ENCODE data around the gene PHGDH. TPM values are rescaled to one million over a fixed set of nuclear protein-coding genes. Genes with fewer than 3 reads are reported as not detected.

Gene PHGDH
- total RNA-seq, 1 donor from 2014 or later, result 92.6 TPM

DNA sequence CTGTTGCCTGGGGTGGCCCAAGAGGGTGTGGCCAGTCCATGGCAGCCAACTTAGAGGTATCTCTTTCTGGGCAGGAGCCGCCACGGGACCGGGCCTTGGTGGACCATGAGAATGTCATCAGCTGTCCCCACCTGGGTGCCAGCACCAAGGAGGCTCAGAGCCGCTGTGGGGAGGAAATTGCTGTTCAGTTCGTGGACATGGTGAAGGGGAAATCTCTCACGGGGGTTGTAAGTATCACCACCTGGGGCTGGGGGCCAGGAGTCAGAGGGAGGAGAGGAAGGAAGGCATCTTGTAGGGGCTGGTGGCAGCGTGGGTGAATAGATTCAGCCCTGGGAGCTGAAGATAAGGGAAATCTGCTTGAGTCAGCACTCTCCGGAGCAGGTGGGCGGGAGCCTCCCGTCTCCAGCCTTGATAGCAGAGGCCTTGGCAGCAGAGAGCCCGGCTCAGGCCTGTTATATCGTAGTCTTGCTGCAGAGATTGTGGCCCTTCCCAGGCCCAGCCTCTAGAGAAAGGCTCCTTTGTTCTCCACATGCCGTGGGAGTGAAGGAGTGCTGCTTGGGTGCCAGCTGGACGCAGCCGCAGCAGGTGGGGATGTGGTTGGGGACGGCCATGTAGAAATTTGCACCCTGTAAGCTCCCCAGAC lies 25.4 kb downstream of the PHGDH start:
- Histone ChIP-seq H3K4me3 (no peak overlapping the region), H3K27ac (no peak overlapping the region), H3K27me3 (no peaks in the 10 kb centered on the region), H3K36me3 (peaks cover 0 to 3% of the 10 kb centered on the region in 2 donors), H3K4me1 (no peaks in the 10 kb centered on the region), H3K9me3 (no peaks in the 10 kb centered on the region)
- intact Hi-C loops (cut with DNase I), result no loop called here
- DNase-seq (ENCODE audit: extremely low spot score in 2 of 2), result no peak
- TF ChIP-seq, protein P1, sequence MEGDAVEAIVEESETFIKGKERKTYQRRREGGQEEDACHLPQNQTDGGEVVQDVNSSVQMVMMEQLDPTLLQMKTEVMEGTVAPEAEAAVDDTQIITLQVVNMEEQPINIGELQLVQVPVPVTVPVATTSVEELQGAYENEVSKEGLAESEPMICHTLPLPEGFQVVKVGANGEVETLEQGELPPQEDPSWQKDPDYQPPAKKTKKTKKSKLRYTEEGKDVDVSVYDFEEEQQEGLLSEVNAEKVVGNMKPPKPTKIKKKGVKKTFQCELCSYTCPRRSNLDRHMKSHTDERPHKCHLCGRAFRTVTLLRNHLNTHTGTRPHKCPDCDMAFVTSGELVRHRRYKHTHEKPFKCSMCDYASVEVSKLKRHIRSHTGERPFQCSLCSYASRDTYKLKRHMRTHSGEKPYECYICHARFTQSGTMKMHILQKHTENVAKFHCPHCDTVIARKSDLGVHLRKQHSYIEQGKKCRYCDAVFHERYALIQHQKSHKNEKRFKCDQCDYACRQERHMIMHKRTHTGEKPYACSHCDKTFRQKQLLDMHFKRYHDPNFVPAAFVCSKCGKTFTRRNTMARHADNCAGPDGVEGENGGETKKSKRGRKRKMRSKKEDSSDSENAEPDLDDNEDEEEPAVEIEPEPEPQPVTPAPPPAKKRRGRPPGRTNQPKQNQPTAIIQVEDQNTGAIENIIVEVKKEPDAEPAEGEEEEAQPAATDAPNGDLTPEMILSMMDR (IDR thresholded peaks at IDR 0.05), result no peak
- TF ChIP-seq POLR2A (IDR thresholded peaks at IDR 0.05) (no peak), POLR2AphosphoS5 (IDR thresholded peaks at IDR 0.05; ENCODE audit: insufficient read depth in 1 of 2, low read depth in 1 of 2) (no peak)

- Histone ChIP-seq H3K4me3 (no peak overlapping the region), H3K27me3 (no peaks in the 10 kb centered on the region), H3K36me3 (peaks cover 0 to 3% of the 10 kb centered on the region in 2 donors), H3K4me1 (no peaks in the 10 kb centered on the region), H3K9me3 (no peaks in the 10 kb centered on the region), H3K27ac (no peak overlapping the region)
- intact Hi-C loops (cut with DNase I), result no loop called here
- TF ChIP-seq POLR2AphosphoS5 (IDR thresholded peaks at IDR 0.05; ENCODE audit: insufficient read depth in 1 of 2, low read depth in 1 of 2) (no peak), POLR2A (IDR thresholded peaks at IDR 0.05) (no peak)
- TF ChIP-seq, protein P1 (IDR thresholded peaks at IDR 0.05), result no peak
- no peak for DNase-seq (ENCODE audit: extremely low spot score in 2 of 2)
Measured at GRCh38 chr1:119738100-119738720, 26.5 kb downstream of the PHGDH start.

DNA sequence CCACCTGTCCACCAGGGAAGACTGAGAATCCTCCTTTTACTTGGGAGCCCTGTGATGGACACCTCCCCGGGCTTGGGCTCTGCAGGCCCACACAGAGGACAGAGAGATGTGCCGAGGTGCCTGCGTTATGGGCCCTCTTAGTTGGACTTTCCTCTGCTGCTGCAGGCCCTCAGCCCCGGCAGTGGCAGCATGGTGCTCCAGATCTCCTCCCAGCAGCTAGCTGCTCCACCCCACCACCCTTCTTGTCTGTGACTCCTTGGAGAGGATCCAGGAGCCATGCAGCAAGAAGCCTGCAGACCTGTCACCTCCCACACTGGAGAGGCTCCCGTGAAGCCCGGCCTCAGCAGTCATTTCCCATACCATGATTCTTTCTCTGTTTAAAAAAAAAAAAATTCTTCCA lies 27.4 kb downstream of the PHGDH start:
- Histone ChIP-seq H3K4me1 (no peaks in the 10 kb centered on the region), H3K27me3 (no peaks in the 10 kb centered on the region), H3K36me3 (peaks cover 0 to 3% of the 10 kb centered on the region in 2 donors), H3K9me3 (no peaks in the 10 kb centered on the region), H3K27ac (no peak overlapping the region), H3K4me3 (no peak overlapping the region)
- DNase-seq (ENCODE audit: extremely low spot score in 2 of 2), result no peak
- TF ChIP-seq, protein P1 (IDR thresholded peaks at IDR 0.05), result no peak
- TF ChIP-seq POLR2AphosphoS5 (IDR thresholded peaks at IDR 0.05; ENCODE audit: insufficient read depth in 1 of 2, low read depth in 1 of 2), result no peak
- no peak for TF ChIP-seq POLR2A (IDR thresholded peaks at IDR 0.05)
- intact Hi-C loops (cut with DNase I), result no loop called here

DNA sequence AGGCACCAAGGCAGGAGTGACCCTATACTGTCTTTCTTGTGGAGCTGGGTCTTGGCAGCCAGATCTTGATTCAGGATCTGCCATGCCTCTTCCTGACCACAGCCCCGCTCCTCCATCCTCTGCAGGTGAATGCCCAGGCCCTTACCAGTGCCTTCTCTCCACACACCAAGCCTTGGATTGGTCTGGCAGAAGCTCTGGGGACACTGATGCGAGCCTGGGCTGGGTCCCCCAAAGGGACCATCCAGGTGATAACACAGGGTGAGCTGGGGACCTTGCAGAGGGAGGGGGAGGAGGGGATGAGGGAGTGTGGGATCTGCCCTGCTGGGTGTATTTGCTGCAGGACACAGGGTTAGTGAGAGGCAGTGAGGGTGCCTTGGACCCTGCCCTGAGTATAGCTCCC lies 28.5 kb downstream of the PHGDH start:
- TF ChIP-seq POLR2AphosphoS5 (IDR thresholded peaks at IDR 0.05; ENCODE audit: insufficient read depth in 1 of 2, low read depth in 1 of 2) (no peak), POLR2A (IDR thresholded peaks at IDR 0.05) (no peak)
- TF ChIP-seq, protein P1 (IDR thresholded peaks at IDR 0.05), result no peak
- H3K36me3 ChIP-seq, result peaks cover 0 to 3% of the 10 kb centered on the region in 2 donors
- H3K27me3 ChIP-seq, result no peaks in the 10 kb centered on the region
- H3K4me3 ChIP-seq, result no peak overlapping the region
- no peaks in the 10 kb centered on the region for H3K4me1 ChIP-seq
- no peak for DNase-seq (ENCODE audit: extremely low spot score in 2 of 2)
- H3K27ac ChIP-seq, result no peak overlapping the region
- intact Hi-C loops (cut with DNase I), result no loop called here
- H3K9me3 ChIP-seq, result no peaks in the 10 kb centered on the region
